GM19467 (cell line): ENCODE results near the gene TMEM138.
A peak's percentile ranks its signal among the peaks of the same experiment; 100 is the strongest.

Experiments used
- ATAC-seq: cut with Tn5 transposase; IDR thresholded peaks from one replicate; pipeline ENCODE4 v1.9.1; 2021; ENCODE audit warnings: mild to moderate bottlenecking, moderate library complexity; ENCODE audit not compliant: unreplicated experiment

The TMEM138 gene

GRCh38 chr11:61361741-61362541 is at the start of gene TMEM138, which contains the start of gene CYB561A3:
Gene TMEM138, plus strand, starts transcription at chr11:61362374. Its CDS starts 2,017 bp downstream, at chr11:61364391.
Gene CYB561A3, minus strand, starts transcription at chr11:61361882. Its CDS starts 5,169 bp downstream, at chr11:61356713.
- ATAC-seq = peak; percentile 78

GRCh38 chr11:61315260-61315659 is 46.9 kb upstream of the TMEM138 start:
- ATAC-seq = no peak

DNA sequence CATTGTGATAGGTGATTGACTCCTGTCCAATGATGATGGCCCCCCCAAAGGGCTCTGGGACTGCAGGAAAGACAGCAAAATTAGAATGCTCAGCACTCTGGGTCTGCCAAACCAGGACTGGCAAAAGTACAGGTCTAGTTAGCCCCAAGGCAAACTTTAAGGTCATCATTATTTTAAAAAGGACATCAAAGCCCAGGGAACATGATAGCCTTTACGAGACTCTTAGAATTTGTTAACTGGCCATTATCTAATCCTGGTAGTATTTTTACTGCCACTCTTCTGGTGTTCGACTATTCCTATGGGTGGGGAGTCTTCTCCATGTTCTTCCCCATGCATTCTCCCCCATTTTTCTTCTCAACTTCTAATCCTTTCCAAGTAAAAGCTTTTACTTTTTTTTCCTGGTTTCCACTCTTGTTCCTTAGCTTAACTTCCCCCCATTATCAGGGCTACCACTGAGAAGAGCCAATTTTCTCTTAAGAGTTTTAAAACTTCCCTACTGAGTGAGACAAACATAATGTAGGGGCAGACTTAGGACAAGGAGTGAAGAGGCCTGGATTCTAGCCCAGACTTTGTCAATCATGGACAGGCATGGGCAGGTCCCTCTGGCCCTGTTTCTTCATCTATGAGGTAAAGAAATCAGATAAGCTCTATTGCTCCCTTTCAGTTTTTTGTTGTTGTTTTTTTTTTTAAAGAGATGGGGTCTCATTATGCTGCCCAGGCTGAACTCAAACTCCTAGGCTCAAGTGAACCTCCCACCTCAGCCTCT is 36.3 kb upstream of the TMEM138 start:
- no peak for ATAC-seq

GRCh38 chr11:61327669-61328071 is 34.5 kb upstream of the TMEM138 start:
- no peak for ATAC-seq

DNA sequence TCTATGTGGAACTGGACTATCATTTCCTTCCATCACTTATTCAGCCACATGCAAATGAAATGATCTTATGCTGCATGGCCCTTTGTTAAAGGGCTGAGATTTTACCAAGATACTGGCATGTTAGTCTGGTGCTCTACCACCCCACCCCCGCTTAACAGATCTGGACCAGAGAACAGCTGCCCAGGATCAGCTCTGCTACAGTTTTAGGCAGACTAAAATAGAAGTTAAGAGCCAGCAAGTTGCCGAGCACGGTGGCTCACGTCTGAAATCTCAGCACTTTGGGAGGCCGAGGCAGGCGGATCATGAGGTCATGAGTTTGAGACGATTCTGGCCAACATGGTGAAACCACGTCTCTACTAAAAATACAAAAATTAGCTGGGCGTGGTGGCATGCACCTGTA is 33.8 kb upstream of the TMEM138 start:
- no peak for ATAC-seq

DNA sequence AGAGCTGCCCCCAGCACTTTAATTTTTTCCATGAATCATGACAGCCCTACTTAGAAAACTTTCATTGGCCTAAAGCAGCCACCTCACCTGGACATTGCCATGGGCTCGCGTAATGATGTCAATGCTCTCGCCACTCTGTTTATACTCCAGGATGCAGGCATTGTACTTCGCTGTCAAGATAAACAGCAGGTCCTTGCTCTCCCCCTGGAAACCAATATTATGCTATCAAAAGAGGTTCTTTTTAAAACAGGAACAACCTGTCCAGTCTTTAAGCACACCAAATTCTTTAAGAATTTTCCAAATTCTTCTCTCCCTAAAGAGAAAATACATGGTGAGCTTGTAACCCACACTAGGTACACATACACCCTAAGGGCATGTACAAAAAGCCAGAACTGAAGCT is 32.3 kb upstream of the TMEM138 start:
- ATAC-seq = no peak

DNA sequence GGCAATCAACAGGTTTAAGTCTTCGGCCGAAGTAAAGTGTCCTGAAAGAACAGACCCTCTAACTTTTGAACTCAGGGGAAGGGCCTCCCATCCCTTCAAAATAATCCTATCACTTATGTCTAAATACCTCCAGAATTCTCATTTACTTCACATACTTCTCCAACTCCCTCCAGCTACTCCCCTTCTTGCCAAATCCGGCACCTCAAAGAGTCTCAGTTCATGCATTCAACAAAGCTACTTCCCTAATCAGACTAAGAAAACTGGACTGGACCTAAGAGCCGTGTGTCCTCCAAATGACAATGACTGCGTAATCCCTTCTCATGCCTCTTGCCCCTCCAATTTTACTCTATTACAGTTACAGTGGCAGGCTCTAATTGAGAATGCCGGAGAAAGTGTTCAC is 30.5 kb upstream of the TMEM138 start:
- ATAC-seq = no peak

DNA sequence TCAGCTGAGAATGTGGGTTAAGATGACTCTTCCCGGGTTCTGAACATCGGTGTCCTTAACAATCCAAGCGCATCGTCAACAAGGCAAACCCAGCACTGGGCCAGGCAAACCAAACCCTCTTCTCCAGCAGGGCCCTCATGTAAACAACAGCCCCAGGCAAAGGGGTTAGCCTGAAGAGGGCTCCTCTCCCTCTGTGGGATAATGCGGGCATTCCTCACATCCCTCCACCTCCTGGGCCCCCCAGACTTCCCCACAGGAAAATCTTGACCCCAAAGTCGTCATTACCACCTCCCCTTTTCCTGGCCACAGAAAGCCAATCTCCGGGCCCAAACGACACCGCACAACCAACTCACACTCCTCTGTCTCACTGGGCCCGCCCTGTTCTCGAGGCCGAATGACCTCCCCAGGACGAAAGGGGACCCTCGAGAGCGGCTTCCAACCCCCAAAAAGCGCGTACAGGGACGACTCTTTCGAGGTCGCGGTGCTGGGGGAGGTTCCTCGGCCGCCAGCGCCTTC is 29.8 kb upstream of the TMEM138 start:
- no peak for ATAC-seq

- peak; percentile 84 for ATAC-seq
Observed at GRCh38 chr11:61332797-61333549, 29.2 kb upstream of the TMEM138 start, which contains the start of the genes DDB1 and TKFC. Gene DDB1, minus strand, starts transcription at chr11:61333105. Its CDS starts 137 bp downstream, at chr11:61332968. Gene TKFC, plus strand, starts transcription at chr11:61333228. Its CDS starts 1,501 bp downstream, at chr11:61334729.

DNA sequence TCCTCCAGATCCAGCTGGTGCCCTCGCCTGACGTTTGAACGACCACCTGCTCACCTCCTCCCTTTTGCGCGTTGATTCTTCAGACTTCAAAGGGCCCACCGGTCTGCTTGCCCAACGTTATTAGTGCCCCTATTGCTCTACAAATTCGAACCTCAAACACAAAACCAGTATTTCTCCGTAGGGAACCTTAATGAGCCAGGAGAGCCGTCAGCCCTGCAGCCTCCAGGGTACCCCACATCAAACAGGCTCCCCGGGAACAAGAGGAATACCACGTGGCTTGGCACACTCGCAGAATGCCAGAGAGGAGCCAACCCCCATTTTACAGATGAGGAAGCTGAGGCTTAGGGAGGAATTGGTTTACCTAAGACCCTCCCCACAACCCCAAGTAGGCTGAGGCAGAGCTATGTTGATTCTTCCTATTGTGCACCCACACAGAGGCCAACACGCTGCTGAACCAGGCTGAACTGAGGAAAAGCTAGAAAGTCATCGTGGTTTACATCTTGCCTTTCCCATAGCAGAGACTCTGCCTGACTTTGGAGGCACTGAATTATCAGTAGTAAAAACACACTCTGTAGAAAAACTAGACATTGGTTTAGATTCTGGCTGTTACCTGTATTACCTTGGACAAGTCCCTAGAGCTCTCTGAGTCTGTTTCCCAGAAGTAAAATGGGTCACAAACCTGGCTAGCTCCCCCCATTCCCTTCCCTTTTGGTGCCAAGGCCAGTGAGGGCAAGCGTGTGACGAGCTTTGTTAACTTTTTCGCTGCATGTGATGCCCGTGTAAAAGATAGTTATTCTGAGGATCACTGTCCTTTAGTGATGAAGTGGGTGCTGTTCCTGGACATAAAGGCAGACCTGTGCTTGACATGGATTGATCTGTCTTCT is 28.4 kb upstream of the TMEM138 start:
- ATAC-seq = no peak

DNA sequence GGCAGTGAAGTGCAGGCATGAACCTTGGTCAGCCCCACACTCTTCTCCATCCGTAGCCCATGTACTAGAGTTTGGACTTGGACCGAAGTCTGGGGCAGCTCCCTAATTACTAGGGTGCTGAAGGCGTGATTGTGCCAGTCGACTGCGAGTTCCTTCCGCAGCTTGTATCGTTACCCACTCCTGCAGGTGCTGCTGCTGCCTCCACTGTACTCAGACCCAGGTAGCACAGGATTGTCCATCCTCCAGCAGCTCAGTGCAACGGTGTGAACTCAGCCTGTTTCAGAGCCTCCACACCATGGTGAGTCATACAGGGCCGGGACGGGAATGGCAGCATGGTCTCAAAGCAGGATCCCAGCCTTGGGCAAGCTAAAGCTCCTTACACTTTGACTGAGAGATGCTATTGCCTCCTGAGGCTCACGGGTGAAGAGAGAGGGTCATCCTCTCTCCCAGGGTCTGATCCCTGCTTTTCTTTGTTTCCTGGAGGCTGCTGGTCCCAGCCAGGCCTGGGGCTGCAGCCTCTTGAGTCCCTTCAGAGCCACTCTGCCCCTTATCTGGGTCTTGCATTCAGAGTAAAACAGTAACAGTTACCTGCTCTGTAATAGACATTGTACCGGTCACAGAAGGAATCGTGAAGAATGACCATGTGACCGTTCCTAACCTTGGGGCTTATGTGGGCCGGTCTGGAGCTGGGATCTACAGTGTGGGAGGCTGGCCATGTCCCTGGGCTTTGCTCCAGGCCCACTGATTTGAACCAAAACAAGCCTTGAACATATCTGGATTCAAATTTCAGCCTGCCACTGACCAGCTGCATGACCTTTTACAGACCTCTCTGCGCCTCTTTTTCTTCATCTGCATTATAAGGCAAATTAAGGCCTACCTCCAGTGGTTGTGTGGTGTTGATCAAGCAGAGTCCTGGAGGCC is 27.5 kb upstream of the TMEM138 start:
- ATAC-seq = no peak

- ATAC-seq = no peak
Observed at GRCh38 chr11:61335355-61335710, 26.8 kb upstream of the TMEM138 start.

DNA sequence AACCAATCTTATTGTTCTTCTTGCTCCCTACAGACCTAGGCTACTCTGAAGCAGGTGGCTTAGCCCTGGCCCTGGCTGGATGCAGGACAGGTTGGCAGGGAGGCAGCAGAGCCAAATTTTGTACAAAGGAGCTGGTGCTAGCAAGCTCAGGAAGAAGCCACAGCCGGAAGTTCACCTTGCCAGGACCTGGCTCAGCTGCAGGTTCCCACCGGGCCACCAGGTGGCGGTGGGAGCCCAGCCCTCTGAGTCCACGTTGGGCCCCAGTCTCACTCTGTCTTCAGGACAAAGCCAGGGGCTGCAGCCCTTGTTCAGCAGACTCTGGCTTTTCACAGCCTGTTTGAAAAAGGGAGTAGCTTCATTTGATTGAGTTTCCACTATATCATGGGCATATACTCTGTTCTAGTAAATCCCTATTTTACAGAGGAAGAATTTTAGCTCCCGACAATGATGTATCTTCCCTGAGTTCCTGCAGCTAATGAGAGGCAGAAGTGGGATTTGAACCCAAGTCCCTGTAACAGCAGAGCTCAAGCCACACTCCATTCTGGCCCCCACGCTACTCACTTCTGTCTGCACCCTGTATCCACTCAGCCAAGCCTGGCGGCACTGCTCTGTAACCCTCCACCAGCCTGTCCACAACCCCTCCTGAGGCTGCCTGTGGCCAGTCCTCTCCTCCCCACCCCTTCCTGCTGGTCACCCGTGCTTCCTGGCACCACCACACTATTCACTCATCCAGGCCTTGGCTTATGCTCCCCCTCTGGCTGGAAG is 25.8 kb upstream of the TMEM138 start:
- peak; percentile 41 for ATAC-seq

GRCh38 chr11:61337706-61338470 is 24.3 kb upstream of the TMEM138 start:
- no peak for ATAC-seq

DNA sequence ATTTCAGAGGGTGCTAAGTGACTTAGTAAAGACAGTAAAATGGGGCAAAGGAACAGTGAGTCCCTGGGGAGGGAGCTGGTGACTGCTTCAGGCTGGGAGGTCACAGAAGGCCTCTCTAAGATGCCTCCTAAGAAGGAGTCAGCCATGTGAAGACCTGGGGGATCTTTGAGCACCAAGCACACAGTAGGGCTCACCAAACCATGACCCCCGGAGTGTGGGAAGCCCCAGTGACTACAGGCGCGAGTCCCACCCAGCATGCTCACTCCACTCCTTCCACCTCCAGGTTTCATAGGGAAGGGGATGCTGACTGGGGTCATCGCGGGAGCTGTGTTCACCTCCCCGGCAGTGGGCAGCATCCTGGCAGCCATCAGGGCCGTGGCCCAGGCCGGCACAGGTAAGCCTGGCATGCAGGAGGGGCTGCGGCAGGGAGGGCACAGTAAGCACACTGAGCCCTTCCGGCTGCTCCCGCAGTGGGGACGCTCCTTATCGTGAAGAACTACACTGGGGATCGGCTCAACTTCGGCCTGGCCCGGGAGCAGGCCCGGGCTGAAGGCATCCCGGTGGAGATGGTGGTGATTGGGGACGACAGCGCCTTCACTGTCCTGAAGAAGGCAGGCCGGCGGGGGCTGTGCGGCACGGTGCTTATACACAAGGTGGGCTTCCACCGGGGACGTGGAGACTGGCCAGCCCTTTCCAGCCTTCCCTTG is 23.2 kb upstream of the TMEM138 start:
- no peak for ATAC-seq

- no peak for ATAC-seq
Observed at GRCh38 chr11:61339490-61339878, 22.7 kb upstream of the TMEM138 start.

DNA sequence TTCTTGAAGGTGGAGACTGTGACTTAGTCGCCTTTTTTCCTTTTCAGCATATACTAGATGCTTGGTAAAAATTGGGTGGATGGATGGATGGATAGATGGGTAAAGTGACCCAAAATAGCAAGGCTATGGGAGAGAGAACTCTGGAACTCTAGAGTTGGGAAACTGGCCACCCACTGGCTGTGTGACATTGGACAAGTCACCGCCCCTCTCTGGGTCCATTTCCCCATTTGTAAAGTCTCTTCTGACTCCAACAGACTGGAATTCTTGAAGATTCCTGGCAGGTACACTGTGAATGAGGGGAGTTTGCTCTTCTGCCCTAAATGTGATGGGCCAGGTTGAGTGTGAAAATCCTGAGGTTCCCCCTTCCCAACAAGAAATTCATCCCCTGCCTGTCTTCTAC is 21.2 kb upstream of the TMEM138 start:
- ATAC-seq = no peak
